DND-41 (cell line): Measurements from ENCODE around the gene NRP1.

Experiments used
- ATAC-seq: fragments of 200-7000 bp; cut with Tn5 transposase; 3 replicates; pipeline ENCODE4 v1.9.1; 2021; ENCODE audit warnings: low read depth; ENCODE audit not compliant: insufficient read depth
- DNase-seq: peaks from one replicate; pipeline ENCODE4 v3.0.0-alpha.2; 2020
- H2AFZ ChIP-seq: 2 replicates; pipeline ENCODE4 v1.6.0; 2012; ENCODE audit warnings: low read depth, low read length
- H3K27ac ChIP-seq: 2 replicates; pipeline ENCODE4 v1.5.1; 2012; ENCODE audit warnings: low read length, inconsistent platforms
- H3K27me3 ChIP-seq: fragments of 200-600 bp; sonication (generic); 2 replicates; pipeline ENCODE4 v1.6.0; 2012; ENCODE audit warnings: low read length, mild to moderate bottlenecking, inconsistent platforms; ENCODE audit not compliant: insufficient read depth, poor library complexity
- H3K36me3 ChIP-seq: 2 replicates; pipeline ENCODE4 v1.5.1; 2012; ENCODE audit warnings: low read length, inconsistent platforms; ENCODE audit not compliant: insufficient read depth
- H3K4me1 ChIP-seq: 2 replicates; pipeline ENCODE4 v1.5.1; 2012; ENCODE audit warnings: mild to moderate bottlenecking, low read length; ENCODE audit not compliant: insufficient read depth
- H3K4me2 ChIP-seq: 2 replicates; pipeline ENCODE4 v1.6.0; 2012; ENCODE audit warnings: mild to moderate bottlenecking, moderate library complexity, low read length, inconsistent platforms; ENCODE audit not compliant: insufficient read depth
- H3K4me3 ChIP-seq, 2 experiments: fragments of 200-600 bp in 1 of 2; shearing (Covaris generic) in 1 of 2; 2 replicates each; pipeline ENCODE4 v1.5.1; 2012 to 2016; ENCODE audit warnings: inconsistent platforms in 2 of 2, low read length in 2 of 2, mild to moderate bottlenecking in 2 of 2, low read depth in 1 of 2, moderate library complexity in 1 of 2
- H3K79me2 ChIP-seq: 2 replicates; pipeline ENCODE4 v1.6.0; 2012; ENCODE audit warnings: low read length, inconsistent platforms; ENCODE audit not compliant: insufficient read depth
- H3K9ac ChIP-seq: 2 replicates; pipeline ENCODE4 v1.6.0; 2012; ENCODE audit warnings: low read depth, mild to moderate bottlenecking, inconsistent platforms, low read length, moderate library complexity
- H3K9me3 ChIP-seq: 2 replicates; pipeline ENCODE4 v1.5.1; 2012; ENCODE audit warnings: low read length, moderate library complexity, mild to moderate bottlenecking, inconsistent platforms; ENCODE audit not compliant: insufficient read depth, severe bottlenecking
- H4K20me1 ChIP-seq: 2 replicates; pipeline ENCODE4 v1.6.0; 2012; ENCODE audit warnings: low read length; ENCODE audit not compliant: insufficient read depth
- EZH2 ChIP-seq: IDR thresholded peaks from 3 replicates; pipeline ENCODE4 v1.6.1; 2012; ENCODE audit warnings: borderline replicate concordance, low read depth, mild to moderate bottlenecking, moderate library complexity, low read length, inconsistent platforms; ENCODE audit not compliant: severe bottlenecking
- TF ChIP-seq, protein P1 (sequence below): IDR thresholded peaks from 2 replicates; pipeline ENCODE4 v1.5.1; 2012; ENCODE audit warnings: borderline replicate concordance, low read length, moderate library complexity, mild to moderate bottlenecking; ENCODE audit not compliant: poor library complexity, severe bottlenecking; ENCODE audit errors: extremely low read depth

Gene NRP1

DNA sequence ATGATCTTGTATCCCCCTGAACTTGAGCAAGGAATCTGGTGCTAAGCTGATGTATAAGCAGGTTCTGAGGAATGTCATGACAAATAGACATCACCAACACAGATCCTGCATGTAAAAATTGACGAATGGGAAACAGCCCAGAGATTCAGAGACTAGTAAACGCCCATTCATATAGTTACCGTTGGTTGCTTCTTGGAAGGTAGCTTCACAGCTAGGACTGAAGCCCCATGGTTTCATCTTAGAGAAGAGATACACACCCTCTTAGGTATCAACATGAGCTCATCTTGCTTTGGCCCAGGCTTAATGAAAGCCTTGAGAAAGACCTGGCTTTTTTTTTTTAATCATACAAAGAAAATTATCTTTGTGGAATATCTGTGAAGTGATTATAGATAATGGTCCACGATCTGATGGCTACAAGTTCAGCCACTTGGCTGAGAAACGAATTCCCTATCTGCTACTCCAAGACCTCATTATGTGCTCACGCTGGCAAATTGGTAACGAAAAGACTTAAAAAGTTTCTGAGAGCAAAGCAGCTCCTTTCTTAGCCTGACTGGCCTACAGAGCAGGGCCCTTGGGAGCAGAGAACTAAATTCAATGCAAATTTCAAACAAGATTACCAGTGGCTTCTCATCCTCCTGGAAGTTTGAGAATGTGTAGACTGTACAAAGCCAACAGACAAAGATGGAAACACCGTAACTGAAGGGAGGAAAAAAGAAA, 181.1 kb downstream of the NRP1 start:
- H3K9me3 ChIP-seq = no peaks in the 10 kb centered on the region
- peaks cover 14% of the 10 kb centered on the region for H3K4me1 ChIP-seq
- TF ChIP-seq, protein P1, sequence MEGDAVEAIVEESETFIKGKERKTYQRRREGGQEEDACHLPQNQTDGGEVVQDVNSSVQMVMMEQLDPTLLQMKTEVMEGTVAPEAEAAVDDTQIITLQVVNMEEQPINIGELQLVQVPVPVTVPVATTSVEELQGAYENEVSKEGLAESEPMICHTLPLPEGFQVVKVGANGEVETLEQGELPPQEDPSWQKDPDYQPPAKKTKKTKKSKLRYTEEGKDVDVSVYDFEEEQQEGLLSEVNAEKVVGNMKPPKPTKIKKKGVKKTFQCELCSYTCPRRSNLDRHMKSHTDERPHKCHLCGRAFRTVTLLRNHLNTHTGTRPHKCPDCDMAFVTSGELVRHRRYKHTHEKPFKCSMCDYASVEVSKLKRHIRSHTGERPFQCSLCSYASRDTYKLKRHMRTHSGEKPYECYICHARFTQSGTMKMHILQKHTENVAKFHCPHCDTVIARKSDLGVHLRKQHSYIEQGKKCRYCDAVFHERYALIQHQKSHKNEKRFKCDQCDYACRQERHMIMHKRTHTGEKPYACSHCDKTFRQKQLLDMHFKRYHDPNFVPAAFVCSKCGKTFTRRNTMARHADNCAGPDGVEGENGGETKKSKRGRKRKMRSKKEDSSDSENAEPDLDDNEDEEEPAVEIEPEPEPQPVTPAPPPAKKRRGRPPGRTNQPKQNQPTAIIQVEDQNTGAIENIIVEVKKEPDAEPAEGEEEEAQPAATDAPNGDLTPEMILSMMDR = no peak
- TF ChIP-seq EZH2 = no peak
- H3K36me3 ChIP-seq = no peaks in the 10 kb centered on the region
- H3K27ac ChIP-seq = no peak overlapping the region
- no peaks in the 10 kb centered on the region for H4K20me1 ChIP-seq
- no peaks in the 10 kb centered on the region for H3K79me2 ChIP-seq
- no peak overlapping the region for H3K4me2 ChIP-seq
- DNase-seq = no peak
- H2AFZ ChIP-seq = peak overlapping the region; percentile 52
- H3K4me3 ChIP-seq = no peak overlapping the region
- H3K27me3 ChIP-seq = no peaks in the 10 kb centered on the region
- no peak for ATAC-seq
- no peak overlapping the region for H3K9ac ChIP-seq

GRCh38 chr10:33152750-33153149, 181.7 kb downstream of the NRP1 start:
- H3K27me3 ChIP-seq = no peaks in the 10 kb centered on the region
- H3K9ac ChIP-seq = no peak overlapping the region
- no peak overlapping the region for H3K4me2 ChIP-seq
- H3K9me3 ChIP-seq = peaks cover 4% of the 10 kb centered on the region
- H4K20me1 ChIP-seq = no peaks in the 10 kb centered on the region
- no peak overlapping the region for H3K27ac ChIP-seq
- ATAC-seq (no peak), DNase-seq (no peak)
- H3K4me1 ChIP-seq = peaks cover 14% of the 10 kb centered on the region
- no peaks in the 10 kb centered on the region for H3K79me2 ChIP-seq
- no peak overlapping the region for H2AFZ ChIP-seq
- TF ChIP-seq, protein P1 = no peak
- no peak for TF ChIP-seq EZH2
- H3K4me3 ChIP-seq = no peak overlapping the region
- no peaks in the 10 kb centered on the region for H3K36me3 ChIP-seq

DNA sequence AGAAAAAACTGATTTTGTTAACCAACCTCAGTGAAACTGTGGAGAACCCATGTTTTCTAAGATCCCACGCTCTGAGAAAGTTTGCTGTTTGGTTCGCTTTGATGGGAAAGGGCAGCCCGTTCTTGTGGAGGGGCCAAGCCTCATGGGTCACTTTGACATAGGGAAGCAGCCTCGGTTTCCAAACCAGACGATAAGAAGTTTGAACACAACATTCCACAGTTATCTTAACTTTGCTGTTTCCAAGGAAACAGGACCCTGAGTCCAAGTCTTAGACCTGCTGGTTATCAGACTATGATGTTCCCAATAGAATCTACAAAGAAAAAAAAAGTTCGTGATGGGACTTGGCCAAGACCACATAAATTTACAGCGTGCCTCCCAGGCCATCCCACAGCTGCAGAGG, 182.3 kb downstream of the NRP1 start:
- Histone ChIP-seq H3K4me2 (no peak overlapping the region), H3K27ac (no peak overlapping the region), H2AFZ (no peak overlapping the region), H3K36me3 (no peaks in the 10 kb centered on the region), H3K27me3 (no peaks in the 10 kb centered on the region), H3K9me3 (peaks cover 4% of the 10 kb centered on the region), H3K9ac (no peak overlapping the region), H3K4me3 (no peak overlapping the region), H3K4me1 (peaks cover 14% of the 10 kb centered on the region), H4K20me1 (no peaks in the 10 kb centered on the region), H3K79me2 (no peaks in the 10 kb centered on the region)
- TF ChIP-seq, protein P1 = no peak
- no peak for TF ChIP-seq EZH2
- ATAC-seq (no peak), DNase-seq (no peak)
